ENCODE data around the gene SLBP.

SLBP gene

DNA sequence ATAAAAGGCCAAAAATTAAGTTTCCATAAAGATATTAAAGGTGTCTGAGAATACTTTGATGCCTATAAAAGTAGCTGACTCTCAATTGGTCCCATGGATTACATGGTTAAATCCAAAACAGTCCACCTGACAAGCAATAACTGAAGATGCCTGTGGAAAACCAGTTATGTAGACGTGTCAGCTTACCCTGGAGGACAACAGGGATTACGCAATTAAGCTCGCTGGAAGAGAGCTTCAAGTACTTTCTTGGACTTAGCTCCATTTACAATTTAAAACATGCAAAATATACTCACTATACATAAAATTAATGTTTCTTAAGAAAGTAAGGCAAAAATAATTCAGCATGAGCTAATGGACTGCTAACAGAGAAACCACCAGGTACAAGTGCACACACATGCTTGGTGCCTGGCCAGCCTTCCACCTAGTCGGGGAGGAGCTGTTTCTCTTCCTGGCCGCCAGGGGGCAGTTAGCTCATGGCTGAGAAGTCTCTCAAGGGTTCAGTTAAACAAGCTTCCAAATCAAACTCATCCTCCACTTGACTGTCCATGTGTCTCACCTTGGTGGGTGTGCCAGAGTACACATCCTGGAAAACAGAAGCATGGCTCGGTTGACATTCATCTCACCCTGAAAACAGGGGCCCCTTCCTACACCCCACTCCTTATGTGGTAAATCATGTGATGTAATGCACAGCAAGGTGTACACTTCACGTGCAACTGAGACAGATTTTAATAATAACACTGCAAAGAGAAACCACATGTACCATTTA lies 18.8 kb downstream of the SLBP start:
- DNase-seq: peak; percentile 85
- Mint-ChIP-seq H3K4me1 (peaks cover 6% of the 10 kb centered on the region), H3K27me3 (no peaks in the 10 kb centered on the region), H3K9me3 (no peaks in the 10 kb centered on the region), H3K4me3 (no peak overlapping the region), H3K36me3 (peaks cover 49% of the 10 kb centered on the region), H3K27ac (peak overlapping the region; percentile 76)
- CTCF ChIA-PET: interaction anchor here (0.8 to 5.0 kb wide), 15 partner anchors 10 to 913 kb away, joined by 3 to 96 read pairs (median 6); partner anchors contain the start of genes FAM53A, SLBP, TACC3 and TMEM129

DNA sequence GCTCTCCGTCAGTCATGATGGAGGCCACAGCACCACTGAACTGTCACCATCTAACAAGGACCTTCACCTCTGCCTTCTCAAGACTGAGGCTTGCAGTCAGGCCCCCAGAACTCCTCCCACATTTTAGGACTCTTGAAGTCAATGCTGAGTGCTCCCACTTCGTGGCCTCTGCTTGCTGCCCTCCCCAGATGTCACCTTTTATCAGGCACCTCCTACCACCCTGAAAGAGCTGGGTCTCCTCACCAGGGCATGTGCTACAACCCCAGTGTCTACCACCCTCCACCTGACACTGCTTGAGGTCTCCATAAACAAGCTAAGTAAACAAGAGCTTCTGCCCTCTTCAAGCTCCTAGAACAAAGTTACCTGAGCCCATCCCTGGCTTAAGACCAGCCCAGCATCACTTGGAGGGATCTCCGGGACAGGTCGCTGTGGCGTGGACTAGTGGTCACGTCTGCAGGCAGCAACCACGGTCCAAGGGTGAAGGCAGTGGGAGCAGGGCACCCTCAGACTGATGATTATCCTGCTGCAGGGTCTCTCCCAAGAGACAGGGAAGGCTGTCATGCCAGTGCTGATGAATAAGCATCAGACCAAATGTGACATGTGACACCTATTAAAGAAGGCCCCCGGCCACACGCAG lies 20.3 kb downstream of the SLBP start:
- no peak overlapping the region for H3K27ac Mint-ChIP-seq
- no peak overlapping the region for H3K4me3 Mint-ChIP-seq
- no peak for DNase-seq
- H3K36me3 Mint-ChIP-seq: peaks cover 45% of the 10 kb centered on the region
- no peaks in the 10 kb centered on the region for H3K9me3 Mint-ChIP-seq
- H3K27me3 Mint-ChIP-seq: no peaks in the 10 kb centered on the region
- CTCF ChIA-PET: interaction anchor here (0.8 to 4.3 kb wide), 4 partner anchors 13 to 41 kb away, joined by 3 to 95 read pairs (median 4); no protein-coding TSS in a partner anchor
- H3K4me1 Mint-ChIP-seq: peaks cover 6% of the 10 kb centered on the region

DNA sequence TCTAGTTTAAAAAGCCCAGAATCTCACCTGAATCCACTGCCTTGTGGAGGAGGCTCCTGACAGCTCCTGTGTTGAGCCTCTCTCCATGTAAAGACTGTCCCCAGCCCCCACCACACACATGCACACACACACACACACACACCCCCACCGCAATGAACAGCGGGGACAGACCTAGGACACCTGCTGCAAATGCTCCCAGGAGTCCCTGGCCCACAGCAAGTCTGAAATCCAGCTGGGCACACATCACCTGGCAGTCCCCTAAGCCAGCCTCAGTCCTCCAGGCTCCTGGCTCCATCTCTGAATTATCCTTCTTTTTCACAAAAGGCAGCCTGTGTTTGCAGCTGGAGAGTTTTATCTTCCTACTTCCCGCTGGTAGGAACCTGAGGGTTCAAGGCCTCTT lies 21.4 kb downstream of the SLBP start:
- no peaks in the 10 kb centered on the region for H3K27me3 Mint-ChIP-seq
- H3K27ac Mint-ChIP-seq: no peak overlapping the region
- no peak for DNase-seq
- no peak overlapping the region for H3K4me3 Mint-ChIP-seq
- peaks cover 6% of the 10 kb centered on the region for H3K4me1 Mint-ChIP-seq
- CTCF ChIA-PET: interaction anchor here (4.3 kb wide), 1 partner anchor 15 kb away, joined by 95 read pairs; no protein-coding TSS in a partner anchor
- peaks cover 39% of the 10 kb centered on the region for H3K36me3 Mint-ChIP-seq
- H3K9me3 Mint-ChIP-seq: no peaks in the 10 kb centered on the region

DNA sequence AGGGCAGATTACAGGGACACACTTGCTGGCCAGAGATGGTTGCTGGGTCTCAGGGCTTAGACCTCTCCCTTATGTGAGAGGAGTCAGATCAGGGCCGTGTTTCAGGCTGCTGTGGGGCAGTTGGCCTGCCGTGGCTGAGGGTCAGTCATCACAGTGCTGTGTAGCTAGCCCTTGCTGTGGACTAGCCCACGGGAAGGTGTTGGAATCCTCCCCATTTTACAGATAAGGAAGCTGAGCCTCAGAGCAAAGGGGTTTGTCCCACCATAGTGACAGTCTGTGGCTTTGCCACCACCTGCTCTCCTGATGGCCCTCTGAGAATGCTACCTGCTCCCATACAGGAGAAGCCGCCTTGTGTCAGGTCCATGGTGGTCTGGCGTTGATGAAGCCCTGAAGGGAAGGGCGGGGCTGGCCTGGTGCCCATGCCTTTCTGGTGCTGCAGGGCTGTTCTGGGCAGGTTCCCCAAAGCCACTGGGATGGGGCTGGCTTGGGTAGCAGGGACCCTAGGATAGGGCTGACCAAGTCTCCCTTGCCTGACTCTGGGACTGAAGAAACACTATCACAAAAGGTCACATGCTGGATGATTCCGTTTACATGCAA lies 25.6 kb downstream of the SLBP start:
- Mint-ChIP-seq H3K27ac (no peak overlapping the region), H3K9me3 (no peaks in the 10 kb centered on the region), H3K4me1 (peaks cover 14% of the 10 kb centered on the region), H3K4me3 (peak overlapping the region; percentile 32), H3K27me3 (peaks cover 4% of the 10 kb centered on the region), H3K36me3 (peaks cover 9% of the 10 kb centered on the region)
- no peak for DNase-seq
- CTCF ChIA-PET: no interaction called here

DNA sequence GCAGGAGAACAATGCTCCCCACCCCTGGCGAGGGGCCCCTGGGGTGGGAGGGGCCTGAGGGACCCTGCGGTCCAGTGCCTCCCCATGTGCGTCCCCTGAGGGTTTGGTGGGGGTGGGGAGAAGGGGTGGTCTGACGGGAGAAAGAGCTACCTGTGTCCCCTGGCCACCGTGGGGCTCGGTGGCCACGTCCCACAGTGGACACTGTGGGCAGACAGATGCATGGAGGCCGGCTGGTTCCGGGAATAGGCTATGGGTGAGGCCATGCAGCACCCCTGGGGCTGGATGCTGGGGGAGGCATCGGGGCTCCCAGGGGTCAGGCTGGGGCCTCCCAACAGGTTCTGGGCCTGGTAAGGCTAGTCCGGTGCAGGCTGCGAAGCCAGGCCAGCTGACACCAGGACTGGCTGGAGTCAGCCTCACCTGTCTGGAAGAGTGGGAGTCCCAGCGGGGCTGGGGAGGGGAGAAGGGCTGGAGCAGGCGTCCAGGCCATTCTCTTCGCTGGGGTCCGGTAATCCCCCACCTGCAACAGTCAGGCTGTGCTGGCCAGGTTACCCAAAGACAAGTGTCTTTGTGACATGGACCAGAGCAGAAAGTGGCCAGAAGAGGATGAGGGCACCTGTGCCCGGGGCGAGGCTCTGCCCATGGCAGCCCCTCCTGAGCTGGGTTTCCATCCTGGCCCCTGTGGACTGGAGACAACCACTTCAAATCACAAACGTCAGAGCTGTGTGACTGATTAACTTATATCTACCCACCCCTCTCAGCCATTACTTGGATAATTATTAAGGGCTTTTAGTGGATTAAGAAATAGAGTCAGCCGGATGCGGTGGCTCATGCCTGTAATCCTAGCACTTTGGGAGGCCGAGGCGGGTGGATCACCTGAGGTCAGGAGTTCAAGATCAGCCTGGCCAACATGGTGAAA lies 26.6 kb downstream of the SLBP start:
- no peak overlapping the region for H3K4me3 Mint-ChIP-seq
- CTCF ChIA-PET: no interaction called here

DNA sequence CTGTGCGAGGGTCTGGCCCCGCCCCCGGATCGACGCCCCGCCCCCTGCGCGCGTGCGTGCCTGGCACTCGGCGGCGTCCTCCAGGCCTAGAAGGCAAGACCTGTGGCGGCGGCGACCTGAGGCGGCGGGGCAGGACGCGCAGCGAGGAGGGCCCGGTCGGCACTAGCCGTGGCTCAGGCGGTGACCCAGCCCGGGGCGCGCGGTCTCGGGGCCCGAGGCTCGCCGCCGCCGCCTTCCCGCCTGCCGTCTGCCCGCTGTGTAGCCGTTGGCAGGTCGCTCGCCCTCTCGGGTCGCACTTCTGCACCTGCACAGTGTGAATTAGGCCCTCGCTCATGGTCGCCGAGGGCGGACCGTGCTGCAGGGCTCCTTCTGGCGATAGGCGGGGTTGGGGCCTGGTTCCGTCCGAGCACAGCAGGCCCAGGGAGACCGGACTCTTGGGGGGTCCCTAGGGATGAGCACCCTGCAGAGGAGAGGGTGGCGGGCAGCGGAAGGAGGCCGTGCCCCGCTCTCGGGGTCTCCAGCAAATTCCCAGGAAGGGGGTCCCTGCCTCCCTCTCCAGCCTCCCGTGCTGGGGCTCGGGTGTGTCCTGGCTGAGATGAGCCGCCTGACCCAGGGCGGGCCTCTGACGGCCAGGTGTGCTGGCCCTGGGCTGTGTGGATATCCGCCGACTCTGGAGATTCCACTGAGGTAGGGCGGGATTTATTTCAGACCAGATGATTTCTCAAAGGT lies 27.4 kb downstream of the SLBP start:
- Mint-ChIP-seq H3K9me3 (no peaks in the 10 kb centered on the region), H3K27me3 (peaks cover 11% of the 10 kb centered on the region), H3K4me1 (peaks cover 14% of the 10 kb centered on the region), H3K4me3 (peak overlapping the region; percentile 54), H3K36me3 (no peaks in the 10 kb centered on the region), H3K27ac (no peak overlapping the region)
- CTCF ChIA-PET: interaction anchor here (1.5 kb wide), 1 partner anchor 9 kb away, joined by 8 read pairs; no protein-coding TSS in a partner anchor
- peak; percentile 95 for DNase-seq

More for the DNA sequence above, 26.6 kb downstream of the SLBP start:
- peaks cover 2% of the 10 kb centered on the region for H3K36me3 Mint-ChIP-seq
- H3K27me3 Mint-ChIP-seq: peaks cover 11% of the 10 kb centered on the region
- no peak for DNase-seq
- H3K27ac Mint-ChIP-seq: no peak overlapping the region
- no peaks in the 10 kb centered on the region for H3K9me3 Mint-ChIP-seq
- peaks cover 14% of the 10 kb centered on the region for H3K4me1 Mint-ChIP-seq

DNA sequence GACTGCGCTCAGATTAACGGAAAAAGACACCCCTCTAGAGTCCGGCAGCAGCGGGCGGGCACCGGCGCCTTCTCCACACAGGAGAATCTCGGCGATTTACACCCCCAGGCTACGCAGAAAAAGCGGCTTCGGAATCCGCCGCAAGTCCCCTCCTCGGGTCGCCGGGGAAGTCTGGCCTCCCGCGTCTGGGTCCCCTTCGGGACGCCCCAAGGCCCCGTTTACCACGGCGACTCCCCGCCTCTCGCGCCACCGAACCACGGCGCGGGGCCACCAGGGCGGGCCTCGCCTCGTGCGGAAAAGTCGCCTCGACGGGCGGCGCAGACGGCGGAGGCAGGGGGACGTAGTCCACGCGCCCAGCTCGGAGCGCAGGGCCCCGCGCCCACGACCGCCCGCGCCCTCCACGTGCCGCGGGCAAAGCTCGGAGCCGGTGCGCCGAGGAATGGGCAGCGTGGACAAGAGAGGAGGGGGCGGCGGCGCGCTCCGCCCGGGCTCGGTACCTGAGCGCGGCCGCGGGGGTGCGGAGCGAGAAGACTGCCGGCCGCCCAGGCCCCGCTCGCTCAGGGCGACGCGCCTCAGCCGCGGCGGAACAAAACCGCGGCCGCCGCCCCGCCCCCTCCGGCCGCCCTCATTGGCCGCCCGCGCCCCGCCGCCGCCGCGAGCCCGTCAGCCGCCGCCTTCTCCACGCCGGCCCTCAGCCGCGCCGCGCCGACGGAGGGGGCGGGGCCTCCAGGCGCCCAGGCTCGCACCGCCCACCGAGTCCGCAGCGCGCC lies 28.2 kb downstream of the SLBP start, which contains the start of gene FAM53A:
TSS of gene FAM53A (minus strand) at position 578 of the 770 bp plus-strand sequence. CDS start 15,572 bp downstream, outside the sequence.
- CTCF ChIA-PET: interaction anchor here (1.5 kb wide), 1 partner anchor 10 kb away, joined by 8 read pairs; no protein-coding TSS in a partner anchor
- DNase-seq: no peak
- H3K36me3 Mint-ChIP-seq: no peaks in the 10 kb centered on the region

DNA sequence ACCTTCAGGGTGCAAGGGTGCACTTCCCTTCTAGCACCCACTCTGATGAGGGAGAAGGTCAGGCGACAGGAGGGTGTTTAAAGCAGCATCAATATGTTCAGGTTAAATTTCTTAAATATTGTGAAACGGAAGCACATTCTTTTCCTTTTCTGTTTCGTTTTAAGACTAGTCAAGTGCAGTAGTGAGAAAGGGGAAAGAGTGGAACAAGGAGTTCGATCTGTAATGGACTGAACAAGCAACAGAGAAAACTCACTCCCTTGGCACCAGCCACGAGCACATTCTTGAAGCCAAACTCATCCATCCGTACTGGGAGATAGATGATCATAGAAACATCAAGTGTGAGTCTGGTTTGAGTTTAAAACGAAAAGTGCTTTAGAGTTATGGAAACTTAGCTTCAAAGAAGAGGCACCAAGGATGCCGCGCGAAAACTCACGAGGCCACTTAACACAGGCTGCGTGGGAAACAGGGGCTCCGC lies 28.8 kb downstream of the SLBP start:
- Mint-ChIP-seq H3K36me3 (no peaks in the 10 kb centered on the region), H3K4me3 (peak overlapping the region; percentile 77), H3K4me1 (peaks cover 13% of the 10 kb centered on the region), H3K9me3 (no peaks in the 10 kb centered on the region), H3K27me3 (peaks cover 11% of the 10 kb centered on the region), H3K27ac (peak overlapping the region; percentile 86)
- CTCF ChIA-PET: interaction anchor here (1.5 kb wide), 1 partner anchor 10 kb away, joined by 8 read pairs; no protein-coding TSS in a partner anchor
- peak; percentile 50 for DNase-seq

More for the DNA sequence above, 28.2 kb downstream of the SLBP start, which contains the start of gene FAM53A:
- Mint-ChIP-seq H3K9me3 (no peaks in the 10 kb centered on the region), H3K4me1 (peaks cover 13% of the 10 kb centered on the region), H3K27ac (peak within 1 kb of the TSS; percentile 86), H3K4me3 (peak within 1 kb of the TSS; percentile 77), H3K27me3 (peaks cover 11% of the 10 kb centered on the region)

DNA sequence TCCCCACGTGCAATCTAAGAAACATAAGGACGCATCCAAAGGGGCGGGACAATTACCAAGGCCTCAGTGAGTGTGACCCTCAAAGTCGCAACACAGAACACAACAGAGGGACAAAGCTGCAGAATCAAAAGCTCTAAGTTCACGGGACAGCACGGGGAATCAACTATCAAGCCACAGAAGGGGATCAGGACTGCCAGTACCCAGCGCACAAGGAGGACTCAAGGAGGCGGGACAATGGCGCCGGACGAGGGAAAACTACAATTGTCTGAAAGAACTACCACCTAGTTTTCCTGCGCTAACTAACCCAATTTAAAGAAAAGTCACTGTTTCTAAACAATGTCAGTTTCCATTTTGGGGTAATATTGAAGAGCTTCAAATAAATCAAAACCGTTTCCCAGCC lies 29.3 kb downstream of the SLBP start:
- Mint-ChIP-seq H3K27ac (no peak overlapping the region), H3K4me3 (peak overlapping the region; percentile 77), H3K4me1 (peaks cover 13% of the 10 kb centered on the region), H3K9me3 (no peaks in the 10 kb centered on the region), H3K27me3 (peaks cover 11% of the 10 kb centered on the region), H3K36me3 (no peaks in the 10 kb centered on the region)
- CTCF ChIA-PET: interaction anchor here (1.5 kb wide), 1 partner anchor 11 kb away, joined by 8 read pairs; no protein-coding TSS in a partner anchor
- no peak for DNase-seq

DNA sequence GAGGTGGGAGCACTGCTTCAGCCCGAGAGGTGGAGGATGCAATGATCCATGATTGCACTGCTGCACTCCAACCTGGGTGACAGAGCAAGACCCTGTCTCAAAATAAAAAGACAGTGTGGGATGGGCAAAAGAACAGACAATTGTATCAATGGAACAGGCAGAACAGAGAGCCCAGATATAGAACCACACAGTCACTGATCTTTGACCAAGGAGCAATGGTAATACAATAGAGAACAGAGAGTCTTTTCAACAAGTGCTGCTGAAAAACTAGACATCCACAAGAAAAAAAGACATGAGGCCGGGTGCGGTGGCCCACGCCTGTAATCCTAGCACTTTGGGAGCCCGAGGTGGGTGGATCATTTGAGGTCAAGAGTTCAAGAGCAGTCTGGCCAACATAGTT lies 33.9 kb downstream of the SLBP start:
- H3K36me3 Mint-ChIP-seq: no peaks in the 10 kb centered on the region
- CTCF ChIA-PET: interaction anchor here (1.7 kb wide), 1 partner anchor 15 kb away, joined by 4 read pairs; no protein-coding TSS in a partner anchor
- no peak overlapping the region for H3K4me3 Mint-ChIP-seq
- no peak for DNase-seq
- H3K9me3 Mint-ChIP-seq: no peaks in the 10 kb centered on the region
- peaks cover 9% of the 10 kb centered on the region for H3K4me1 Mint-ChIP-seq
- peaks cover 24% of the 10 kb centered on the region for H3K27me3 Mint-ChIP-seq
- no peak overlapping the region for H3K27ac Mint-ChIP-seq

DNA sequence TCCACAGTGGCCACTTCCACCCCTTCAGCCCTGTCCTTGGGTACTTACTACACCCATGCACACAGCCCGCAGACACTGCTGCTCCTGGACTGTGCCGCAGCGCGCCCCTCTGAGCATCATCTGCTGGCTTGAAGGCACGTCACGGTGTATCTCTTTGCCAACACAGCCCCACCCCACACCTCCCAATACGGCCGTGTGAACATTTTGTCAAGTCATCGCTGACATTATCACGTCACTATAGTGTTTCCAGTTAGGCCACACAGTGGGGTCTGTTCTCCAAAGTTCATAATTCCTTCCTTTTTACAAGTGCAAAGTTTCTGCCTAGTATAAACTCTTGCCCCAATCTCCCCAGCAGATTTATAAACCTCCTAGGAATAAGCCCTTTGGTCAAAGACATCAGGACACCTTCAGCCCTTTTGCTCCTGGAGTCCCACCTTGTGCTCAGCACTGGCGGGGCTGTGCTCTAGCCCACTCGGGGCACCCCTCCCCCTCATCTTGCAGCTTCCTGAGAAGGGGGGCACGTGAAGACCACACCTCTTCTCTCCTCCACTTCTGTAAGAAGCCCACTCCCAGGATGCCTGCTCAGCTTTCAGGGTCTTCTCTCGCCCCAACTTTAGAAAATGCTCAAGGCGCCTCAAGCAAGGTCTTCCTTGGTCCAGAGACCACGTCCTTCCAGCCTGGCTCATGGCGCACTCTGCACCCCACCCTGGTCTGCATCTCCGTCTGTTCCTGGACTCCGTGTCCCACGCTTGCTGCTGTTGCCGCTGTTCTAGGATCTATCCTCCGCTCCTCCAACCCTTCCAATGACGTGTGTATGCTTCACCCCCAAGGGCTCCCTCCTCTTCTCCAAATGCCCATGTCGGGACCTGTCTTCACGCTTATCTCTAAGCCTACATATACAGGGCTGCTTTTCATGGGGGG lies 35.3 kb downstream of the SLBP start:
- H3K4me3 Mint-ChIP-seq: no peak overlapping the region
- H3K36me3 Mint-ChIP-seq: no peaks in the 10 kb centered on the region
- no peaks in the 10 kb centered on the region for H3K4me1 Mint-ChIP-seq
- H3K27me3 Mint-ChIP-seq: peaks cover 23% of the 10 kb centered on the region
- DNase-seq: no peak
- CTCF ChIA-PET: interaction anchor here (1.7 kb wide), 1 partner anchor 16 kb away, joined by 4 read pairs; no protein-coding TSS in a partner anchor
- H3K9me3 Mint-ChIP-seq: no peaks in the 10 kb centered on the region
- no peak overlapping the region for H3K27ac Mint-ChIP-seq
